GM12878 (cell line): Measurements from ENCODE around the gene SOBP. TPM values are rescaled to one million over a fixed set of nuclear protein-coding genes. Genes with fewer than 3 reads are reported as not detected.

Source experiments
- ATAC-seq: fragments of 200-7000 bp; cut with Tn5 transposase; 3 replicates; pipeline ENCODE4 v1.9.1; 2020; ENCODE audit warnings: mild to moderate bottlenecking, moderate library complexity
- BruUV-seq: library from RNA; stranded (reverse); fragments of 400-500 nt; replicated peaks from 2 replicates; lab custom pipeline; 2021; lab: Mats Ljungman, UMichigan
- CTCF ChIA-PET: fragments of 300-600 bp; sonication (Branson Sonifier 250); formaldehyde crosslinking; extraction: SDS; loops from one replicate; lab custom pipeline; 2021; ENCODE audit warnings: inconsistent platforms; lab: Yijun Ruan, JAX
- POLR2A ChIA-PET: fragments of 350-600 bp; formaldehyde crosslinking; extraction: SDS; loops from one replicate; lab custom pipeline; 2021; ENCODE audit warnings: inconsistent platforms; lab: Charles Lee
- RAD21 ChIA-PET: fragments of 300-600 bp; sonication (Branson Sonifier 250); formaldehyde crosslinking; loops from one replicate; lab custom pipeline; 2023; ENCODE audit warnings: antibody characterized with exemption; ENCODE audit not compliant: unreplicated experiment; lab: Charles Lee
- SMC1A ChIA-PET: fragments of 300-600 bp; sonication (Branson Sonifier 250); formaldehyde crosslinking; loops from one replicate; lab custom pipeline; 2023; ENCODE audit not compliant: unreplicated experiment, uncharacterized antibody; lab: Charles Lee
- DNase-seq: peaks from one replicate; pipeline ENCODE4 v3.0.0-alpha.2; 2011; ENCODE audit warnings: low read depth, low spot score
- FAIRE-seq: peaks from 3 replicates; lab custom pipeline; 2011; peaks lifted over from hg19 to GRCh38; lab: Jason Lieb, UNC
- H2AFZ ChIP-seq: 2 replicates; pipeline ENCODE4 v1.6.0; 2011; ENCODE audit warnings: low read depth, low read length, control low read depth; ENCODE audit not compliant: control insufficient read depth
- H3K27ac ChIP-seq: 2 replicates; pipeline ENCODE4 v1.5.1; 2011; ENCODE audit warnings: control low read depth; ENCODE audit not compliant: control insufficient read depth, insufficient read depth
- H3K27me3 ChIP-seq, 2 experiments: replicated peaks in 1 of 2; 2 replicates each; pipeline versions ENCODE4 v1.6.0 to v1.6.1; 2011; ENCODE audit warnings: low read length in 1 of 2; ENCODE audit not compliant: control insufficient read depth in 2 of 2, insufficient read depth in 2 of 2
- H3K36me3 ChIP-seq, 2 experiments: 2 replicates each; pipeline ENCODE4 v1.5.1; 2011; ENCODE audit warnings: low read length in 1 of 2; ENCODE audit not compliant: control insufficient read depth in 2 of 2, insufficient read depth in 2 of 2
- H3K4me1 ChIP-seq: 2 replicates; pipeline ENCODE4 v1.6.1; 2011; ENCODE audit warnings: mild to moderate bottlenecking, low read length, moderate library complexity, mixed read lengths; ENCODE audit not compliant: control insufficient read depth, insufficient read depth
- H3K4me2 ChIP-seq: 2 replicates; pipeline ENCODE4 v1.6.0; 2011; ENCODE audit warnings: control low read depth; ENCODE audit not compliant: control insufficient read depth, insufficient read depth
- H3K4me3 ChIP-seq: fragments of 200-600 bp; sonication (generic); 2 replicates; pipeline ENCODE4 v1.5.1; 2016
- H3K79me2 ChIP-seq: 2 replicates; pipeline ENCODE4 v1.6.0; 2011; ENCODE audit warnings: low read length; ENCODE audit not compliant: control insufficient read depth, insufficient read depth
- H3K9ac ChIP-seq: 2 replicates; pipeline ENCODE4 v1.8.0; 2011; ENCODE audit warnings: low read length, control low read depth, mixed read lengths; ENCODE audit not compliant: control insufficient read depth, insufficient read depth
- H3K9me3 ChIP-seq: replicated peaks from 3 replicates; pipeline ENCODE4 v1.5.1; 2011; ENCODE audit warnings: mild to moderate bottlenecking, low read length; ENCODE audit not compliant: control insufficient read depth, insufficient read depth
- H4K20me1 ChIP-seq: 2 replicates; pipeline ENCODE4 v1.6.0; 2011; ENCODE audit not compliant: control insufficient read depth, insufficient read depth
- BCL3 ChIP-seq: IDR thresholded peaks from 2 replicates; pipeline ENCODE4 v1.6.1; 2011; ENCODE audit warnings: borderline replicate concordance, low read depth, mild to moderate bottlenecking, moderate library complexity, low read length; ENCODE audit not compliant: insufficient read depth, poor library complexity, severe bottlenecking
- BHLHE40 ChIP-seq, 2 experiments: fragments of 450-650 bp in 1 of 2; IDR thresholded peaks; 2 replicates each; pipeline ENCODE4 v1.6.1; 2011 to 2017; ENCODE audit warnings: low read depth in 2 of 2, borderline replicate concordance in 1 of 2, improper control_type of control experiment in 1 of 2, low read length in 1 of 2, mild to moderate bottlenecking in 1 of 2
- CEBPB ChIP-seq, 2 experiments: fragments of 150-350 bp in 1 of 2; IDR thresholded peaks; 2 replicates each; pipeline ENCODE4 v1.6.1; 2012 to 2014; ENCODE audit warnings: low read depth in 2 of 2, low read length in 2 of 2, borderline replicate concordance in 1 of 2, inconsistent platforms in 1 of 2
- EED ChIP-seq: sonication (generic); IDR thresholded peaks from 2 replicates; pipeline ENCODE4 v1.6.1; 2016; ENCODE audit warnings: antibody characterized with exemption, low read depth
- FOS ChIP-seq: IDR thresholded peaks from 3 replicates; pipeline ENCODE4 v1.6.1; 2011; ENCODE audit warnings: borderline replicate concordance; ENCODE audit not compliant: insufficient read length; ENCODE audit errors: extremely low read depth
- NKRF ChIP-seq: fragments of 450-650 bp; conservative IDR thresholded peaks from 2 replicates; pipeline ENCODE4 v1.6.1; 2017; ENCODE audit warnings: mild to moderate bottlenecking, moderate library complexity
- NR2C1 ChIP-seq: fragments of 450-650 bp; IDR thresholded peaks from 2 replicates; pipeline ENCODE4 v1.6.1; 2017; ENCODE audit warnings: antibody characterized with exemption, mild to moderate bottlenecking, moderate library complexity
- RELA ChIP-seq: fragments of 450-650 bp; IDR thresholded peaks from 2 replicates; pipeline ENCODE4 v1.8.0; 2014; ENCODE audit warnings: borderline replicate concordance; ENCODE audit not compliant: partially characterized antibody
- REST ChIP-seq: IDR thresholded peaks from 2 replicates; pipeline ENCODE4 v1.6.1; 2012; ENCODE audit warnings: mild to moderate bottlenecking, low read depth, low read length
- SMARCA5 ChIP-seq: fragments of 450-650 bp; IDR thresholded peaks from 2 replicates; pipeline ENCODE4 v1.6.1; 2017; ENCODE audit warnings: mild to moderate bottlenecking
- SP1 ChIP-seq: IDR thresholded peaks from one replicate; pipeline ENCODE4 v1.6.1; 2011; ENCODE audit warnings: low read depth, low read length
- TARDBP ChIP-seq: IDR thresholded peaks from 2 replicates; pipeline ENCODE4 v1.6.1; 2016; ENCODE audit warnings: borderline replicate concordance
- YBX1 ChIP-seq: fragments of 450-650 bp; IDR thresholded peaks from 2 replicates; pipeline ENCODE4 v1.6.1; 2016; ENCODE audit warnings: antibody characterized with exemption
- ZZZ3 ChIP-seq: IDR thresholded peaks from 2 replicates; pipeline ENCODE4 v1.6.1; 2011; ENCODE audit warnings: low read depth; ENCODE audit not compliant: control insufficient read depth, insufficient read length
- WGBS: methylation state at CpG from one replicate; pipeline ENCODE4 v1.1.6; 2016; ENCODE audit warnings: low lambda C conversion rate; ENCODE audit not compliant: insufficient replicate concordance, insufficient coverage; ENCODE audit errors: missing lambda C conversion rate; 5-methylcytosine and 5-hydroxymethylcytosine counted together
- in situ Hi-C: fragments of 300-500 bp; cut with MboI; formaldehyde crosslinking; loops from 9 replicates; pipeline ENCODE4 v1.14.3; 2018; ENCODE audit warnings: mixed read lengths
- intact Hi-C: fragments of 100-400 bp; cut with micrococcal nuclease; formaldehyde crosslinking; loops from one replicate; pipeline ENCODE4 v1.14.2; 2022; ENCODE audit not compliant: unreplicated experiment
- polyA plus RNA-seq, 11 experiments: library from polyadenylated mRNA; depleted of rRNA in 4 of 11; unstranded in 6 of 11; stranded (reverse) in 5 of 11; fragments of >200 nt; fragmentation: Nextera tagmentation in 4 of 11; fragmentation: Illumina TruSeq in 1 of 11; extraction: Ambion mirVana in 4 of 11; extraction: Trizol in 1 of 11; gene quantifications; 1 replicate in 1 of 11; 2 replicates in 10 of 11; pipeline versions ENCODE4 v1.2.1 to v1.2.3, GENCODE V29; 2011 to 2016; ENCODE audit warnings: inconsistent platforms in 2 of 11, missing spikeins in 2 of 11, low read depth in 1 of 11
- total RNA-seq, 4 experiments: library from RNA; depleted of rRNA in 3 of 4; stranded (reverse); fragments of >200 nt in 3 of 4; fragmentation: Illumina TruSeq in 1 of 4; extraction: Trizol in 1 of 4; gene quantifications; 2 replicates each; pipeline versions ENCODE4 v1.2.1 to v1.2.3, GENCODE V29; 2013 to 2021
- TF ChIP-seq, protein P1 (sequence below): IDR thresholded peaks from 2 replicates; pipeline ENCODE4 v1.6.1; 2011; ENCODE audit warnings: low read depth, mild to moderate bottlenecking, low read length, moderate library complexity, borderline replicate concordance; ENCODE audit errors: extremely low read depth

SOBP gene
- total and polyA plus RNA-seq, 10 of the 15 experiments (the other 5 are each of a cell fraction or from before 2014, with no cell fraction given) = 0.49 to 1.9 (median 0.78) TPM

DNA sequence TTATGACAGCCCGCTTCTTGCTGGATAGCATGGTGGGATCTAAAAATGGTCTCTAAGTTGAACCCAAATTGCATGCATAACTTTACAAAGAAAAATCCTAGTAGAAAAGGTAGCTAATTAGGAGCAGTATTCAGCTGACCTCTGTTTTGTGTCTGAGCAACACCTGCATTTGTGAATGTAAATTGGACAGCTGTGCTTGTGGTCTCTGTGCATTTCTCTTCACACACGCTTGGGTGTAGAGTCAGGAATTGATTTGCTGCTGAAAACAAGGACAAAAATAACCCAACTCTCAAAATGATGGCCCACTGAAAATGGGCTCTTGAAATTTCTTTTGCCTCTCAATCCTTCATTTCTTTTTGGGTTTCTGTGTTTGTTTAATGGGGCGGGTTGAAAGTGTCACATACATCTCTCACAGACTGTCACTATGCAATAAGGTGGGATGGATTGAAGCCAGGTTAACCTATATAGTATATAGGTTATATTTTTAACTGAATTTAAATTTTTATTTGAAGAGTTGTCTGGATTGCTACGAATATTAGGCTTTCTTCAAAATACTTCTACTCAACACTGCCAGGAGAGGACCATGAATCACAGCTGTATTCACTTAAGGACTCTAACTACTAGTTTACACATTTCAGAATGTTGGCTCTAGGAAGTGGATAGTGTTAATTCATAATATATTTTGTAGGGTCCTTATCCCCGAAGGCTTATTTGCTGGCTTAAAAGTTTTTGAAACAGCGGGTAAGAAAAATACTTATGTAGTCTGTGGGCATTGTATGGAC lies 46.5 kb downstream of the SOBP start (continued):
- no peak for TF ChIP-seq REST
- no peak for TF ChIP-seq NKRF
- TF ChIP-seq NR2C1 = no peak

DNA sequence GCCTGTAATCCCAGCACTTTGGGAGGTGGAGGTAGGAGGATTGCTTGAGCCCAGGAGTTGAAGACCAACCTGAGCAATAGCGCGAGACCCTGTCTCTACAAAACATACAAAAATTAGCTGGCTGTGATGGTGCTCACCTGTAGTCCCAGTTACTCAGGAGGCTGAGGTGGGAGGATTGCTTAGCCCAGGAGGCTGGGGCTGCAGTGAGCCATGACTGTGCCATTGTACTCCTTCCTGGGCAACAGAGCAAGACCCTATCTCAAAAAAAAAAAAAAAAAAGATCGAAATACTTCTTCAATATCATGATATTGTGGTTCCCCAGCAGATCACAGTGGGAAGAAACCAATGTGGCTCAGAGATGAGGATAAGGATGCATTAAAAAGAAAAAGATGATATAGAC lies 47.6 kb downstream of the SOBP start:
- WGBS = 71% methylated on average over 3 of the region's 3 CpGs
- TF ChIP-seq, protein P1, sequence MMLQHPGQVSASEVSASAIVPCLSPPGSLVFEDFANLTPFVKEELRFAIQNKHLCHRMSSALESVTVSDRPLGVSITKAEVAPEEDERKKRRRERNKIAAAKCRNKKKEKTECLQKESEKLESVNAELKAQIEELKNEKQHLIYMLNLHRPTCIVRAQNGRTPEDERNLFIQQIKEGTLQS = no peak
- TF ChIP-seq YBX1 = no peak
- no peak for TF ChIP-seq ZZZ3
- no peak for TF ChIP-seq BHLHE40 (IDR thresholded peaks at IDR 0.05; ENCODE audit: borderline replicate concordance in 1 of 2, low read depth in 2 of 2, low read length in 1 of 2)
- TF ChIP-seq EED = no peak
- TF ChIP-seq SP1 = no peak
- TF ChIP-seq SMARCA5 = no peak
- TF ChIP-seq CEBPB (IDR thresholded peaks at IDR 0.05; ENCODE audit: borderline replicate concordance in 1 of 2, low read depth in 2 of 2, low read length in 2 of 2) = no peak
- no peak for TF ChIP-seq FOS
- TF ChIP-seq RELA = no peak
- TF ChIP-seq TARDBP = no peak
- no peak for TF ChIP-seq BCL3

More for the DNA sequence above, 47.6 kb downstream of the SOBP start:
- ATAC-seq (no peak), DNase-seq (no peak), FAIRE-seq (no peak)
- H3K4me1 ChIP-seq = no peaks in the 10 kb centered on the region
- no peak overlapping the region for H3K4me3 ChIP-seq
- no TSS peak for BruUV-seq
- no peaks in the 10 kb centered on the region for H3K36me3 ChIP-seq
- ChIA-PET CTCF (no interaction called here), SMC1A (no interaction called here), RAD21 (no interaction called here), POLR2A (no interaction called here)
- peaks cover 0 to 5% of the 10 kb centered on the region in 2 experiments; a peak in 1 of 4 replicates for H3K27me3 ChIP-seq
- H3K27ac ChIP-seq = no peak overlapping the region
- H3K9ac ChIP-seq = no peak overlapping the region
- intact Hi-C loops = loop anchor here (5.0 kb wide), 1 partner anchor 120 kb away; no protein-coding TSS in a partner anchor
- in situ Hi-C loops = no loop called here
- H2AFZ ChIP-seq = no peak overlapping the region
- no peaks in the 10 kb centered on the region for H3K79me2 ChIP-seq
- no peaks in the 10 kb centered on the region for H3K9me3 ChIP-seq
- H4K20me1 ChIP-seq = no peaks in the 10 kb centered on the region
- no peak overlapping the region for H3K4me2 ChIP-seq
